SK-N-MC (cell line): ENCODE measurements around the gene MS4A1.

Experiments used
- EZH2 ChIP-seq: fragments of 200-600 bp; sonication (generic); IDR thresholded peaks from one replicate; pipeline ENCODE4 v1.6.1; 2017; ENCODE audit warnings: antibody characterized with exemption
- POLR2AphosphoS5 ChIP-seq: IDR thresholded peaks from 2 replicates; pipeline ENCODE4 v1.6.1; 2012; ENCODE audit warnings: mild to moderate bottlenecking, low read depth, low read length, borderline replicate concordance

GRCh38 chr11:60485987-60486386 lies 30.3 kb downstream of the MS4A1 start:
- TF ChIP-seq POLR2AphosphoS5 (no peak), EZH2 (no peak)
